Osteocyte (in vitro differentiated cells): ENCODE results near the gene WNT9B. TPM values are rescaled to one million over a fixed set of nuclear protein-coding genes. Genes with fewer than 3 reads are reported as not detected.

Source experiments
- DNase-seq: peaks from one replicate; pipeline ENCODE4 v3.0.0; 2021; ENCODE audit warnings: mixed read lengths; ENCODE audit not compliant: unreplicated experiment; ENCODE audit errors: extremely low spot score
- H3K27ac Mint-ChIP-seq: one replicate; pipeline ENCODE4 v1.8.0; 2021; ENCODE audit warnings: mild to moderate bottlenecking, mixed read lengths; ENCODE audit not compliant: unreplicated experiment
- H3K27me3 Mint-ChIP-seq: one replicate; pipeline ENCODE4 v1.8.0; 2021; ENCODE audit warnings: mixed read lengths; ENCODE audit not compliant: unreplicated experiment
- H3K36me3 Mint-ChIP-seq: one replicate; pipeline ENCODE4 v1.8.0; 2021; ENCODE audit warnings: mixed read lengths; ENCODE audit not compliant: unreplicated experiment
- H3K4me1 Mint-ChIP-seq: one replicate; pipeline ENCODE4 v1.8.0; 2021; ENCODE audit warnings: mixed read lengths; ENCODE audit not compliant: unreplicated experiment
- H3K4me3 Mint-ChIP-seq: one replicate; pipeline ENCODE4 v1.8.0; 2021; ENCODE audit warnings: mild to moderate bottlenecking, moderate library complexity, mixed read lengths; ENCODE audit not compliant: unreplicated experiment
- H3K9me3 Mint-ChIP-seq: one replicate; pipeline ENCODE4 v1.8.0; 2021; ENCODE audit warnings: mixed read lengths; ENCODE audit not compliant: unreplicated experiment
- total RNA-seq: library from RNA; stranded (reverse); gene quantifications from 2 replicates; pipeline ENCODE4 v1.2.1, GENCODE V29; 2021
- TF ChIP-seq, protein P1 (sequence below): fragments of 200-600 bp; sonication (generic); IDR thresholded peaks from 2 replicates; pipeline ENCODE4 v1.5.0; 2021; ENCODE audit warnings: antibody characterized with exemption, mild to moderate bottlenecking, moderate library complexity

The WNT9B gene
- total RNA-seq, 1 donor from 2014 or later: not detected

DNA sequence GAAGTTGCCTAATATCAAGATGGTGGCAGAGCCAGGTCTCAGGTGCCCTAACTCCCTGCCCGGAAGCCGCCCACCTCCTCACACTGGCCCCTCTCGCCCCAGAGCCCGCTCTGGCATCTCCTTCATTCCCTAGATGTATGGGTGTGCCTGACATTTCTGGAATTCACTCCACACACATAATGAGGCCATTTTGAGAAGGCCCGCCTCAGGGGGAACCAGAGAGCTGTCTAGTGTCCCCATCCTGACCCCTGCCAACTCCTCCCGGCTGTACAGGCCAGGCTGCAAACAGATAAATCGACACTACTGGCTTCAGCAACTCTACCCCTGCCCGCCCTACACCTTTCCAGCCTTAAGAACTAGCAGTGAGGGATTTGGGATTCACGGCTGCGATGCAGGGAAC lies 40.5 kb upstream of the WNT9B start:
- no peak overlapping the region for H3K4me3 Mint-ChIP-seq
- H3K36me3 Mint-ChIP-seq: no peaks in the 10 kb centered on the region
- no peaks in the 10 kb centered on the region for H3K9me3 Mint-ChIP-seq
- TF ChIP-seq, protein P1, sequence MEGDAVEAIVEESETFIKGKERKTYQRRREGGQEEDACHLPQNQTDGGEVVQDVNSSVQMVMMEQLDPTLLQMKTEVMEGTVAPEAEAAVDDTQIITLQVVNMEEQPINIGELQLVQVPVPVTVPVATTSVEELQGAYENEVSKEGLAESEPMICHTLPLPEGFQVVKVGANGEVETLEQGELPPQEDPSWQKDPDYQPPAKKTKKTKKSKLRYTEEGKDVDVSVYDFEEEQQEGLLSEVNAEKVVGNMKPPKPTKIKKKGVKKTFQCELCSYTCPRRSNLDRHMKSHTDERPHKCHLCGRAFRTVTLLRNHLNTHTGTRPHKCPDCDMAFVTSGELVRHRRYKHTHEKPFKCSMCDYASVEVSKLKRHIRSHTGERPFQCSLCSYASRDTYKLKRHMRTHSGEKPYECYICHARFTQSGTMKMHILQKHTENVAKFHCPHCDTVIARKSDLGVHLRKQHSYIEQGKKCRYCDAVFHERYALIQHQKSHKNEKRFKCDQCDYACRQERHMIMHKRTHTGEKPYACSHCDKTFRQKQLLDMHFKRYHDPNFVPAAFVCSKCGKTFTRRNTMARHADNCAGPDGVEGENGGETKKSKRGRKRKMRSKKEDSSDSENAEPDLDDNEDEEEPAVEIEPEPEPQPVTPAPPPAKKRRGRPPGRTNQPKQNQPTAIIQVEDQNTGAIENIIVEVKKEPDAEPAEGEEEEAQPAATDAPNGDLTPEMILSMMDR: no peak
- peaks cover 16% of the 10 kb centered on the region for H3K27me3 Mint-ChIP-seq
- H3K4me1 Mint-ChIP-seq: no peaks in the 10 kb centered on the region
- no peak for DNase-seq
- H3K27ac Mint-ChIP-seq: no peak overlapping the region

DNA sequence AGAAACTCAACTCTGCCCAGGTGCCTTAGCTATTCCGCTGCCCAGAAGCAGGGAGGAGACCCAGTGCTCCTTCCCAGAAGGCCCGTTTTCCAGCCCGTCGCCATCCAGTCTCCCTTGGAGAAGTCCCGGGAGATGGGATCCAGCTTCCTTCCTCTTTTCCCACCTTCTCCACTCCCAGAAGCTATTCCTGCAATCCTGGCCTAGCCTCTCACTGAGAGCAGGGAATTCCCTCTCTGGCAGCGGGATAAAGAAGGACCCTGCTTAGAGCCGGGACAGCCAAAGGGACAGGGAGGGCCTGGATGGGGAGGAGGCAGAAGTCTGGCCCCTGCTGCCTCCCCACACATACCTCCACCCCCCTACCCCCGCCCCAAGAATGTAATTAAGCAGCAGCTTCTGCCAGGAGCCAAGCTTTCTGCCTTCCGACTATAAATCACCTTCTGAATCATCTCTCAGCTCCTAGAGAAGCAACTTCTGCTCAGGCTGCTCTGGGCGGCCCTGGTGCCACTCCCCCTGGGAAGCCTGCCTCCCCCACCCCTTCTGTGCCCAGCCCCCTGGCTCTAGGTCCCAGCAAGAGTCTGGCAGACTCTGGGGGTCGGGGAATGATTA lies 39.3 kb upstream of the WNT9B start:
- H3K4me3 Mint-ChIP-seq: no peak overlapping the region
- TF ChIP-seq, protein P1: no peak
- no peaks in the 10 kb centered on the region for H3K4me1 Mint-ChIP-seq
- H3K27ac Mint-ChIP-seq: no peak overlapping the region
- no peaks in the 10 kb centered on the region for H3K36me3 Mint-ChIP-seq
- peaks cover 28% of the 10 kb centered on the region for H3K27me3 Mint-ChIP-seq
- H3K9me3 Mint-ChIP-seq: no peaks in the 10 kb centered on the region
- no peak for DNase-seq

DNA sequence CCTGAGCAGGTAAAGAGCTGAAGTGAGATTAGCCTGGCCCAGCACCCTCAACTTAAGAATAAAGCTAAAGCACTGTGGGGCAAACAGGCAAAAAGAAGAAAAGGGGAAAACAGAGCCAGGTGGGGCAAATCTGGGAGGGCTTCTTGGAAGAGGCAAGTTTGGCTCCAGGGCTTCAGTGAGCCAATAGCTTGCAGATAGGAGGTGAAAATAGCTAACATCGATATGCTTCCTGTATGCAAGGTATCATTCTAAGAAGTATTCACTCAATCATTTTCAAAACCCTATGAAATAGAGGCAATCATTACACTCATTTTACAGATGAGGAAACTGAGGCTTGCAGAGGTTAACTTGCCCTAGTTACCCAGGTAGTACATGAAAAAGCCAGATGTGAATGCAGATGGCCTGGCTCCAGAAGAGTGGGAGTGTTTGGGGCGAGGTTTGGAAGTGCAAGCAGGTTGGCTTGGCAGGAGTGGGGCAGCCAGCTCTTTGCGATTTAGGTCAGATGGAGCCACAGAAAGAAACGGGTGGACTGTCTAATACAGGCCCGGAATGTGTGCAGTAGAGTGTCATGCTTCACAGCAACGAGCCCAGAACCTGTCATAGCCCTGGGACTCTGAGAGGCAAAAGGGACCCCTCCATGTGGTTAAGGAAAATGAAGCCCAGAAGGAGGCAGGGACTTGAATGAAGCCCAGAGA lies 38.6 kb upstream of the WNT9B start:
- peaks cover 35% of the 10 kb centered on the region for H3K27me3 Mint-ChIP-seq
- no peaks in the 10 kb centered on the region for H3K36me3 Mint-ChIP-seq
- TF ChIP-seq, protein P1: no peak
- H3K27ac Mint-ChIP-seq: no peak overlapping the region
- no peak for DNase-seq
- H3K4me3 Mint-ChIP-seq: no peak overlapping the region
- H3K4me1 Mint-ChIP-seq: peaks cover 3% of the 10 kb centered on the region
- no peaks in the 10 kb centered on the region for H3K9me3 Mint-ChIP-seq

DNA sequence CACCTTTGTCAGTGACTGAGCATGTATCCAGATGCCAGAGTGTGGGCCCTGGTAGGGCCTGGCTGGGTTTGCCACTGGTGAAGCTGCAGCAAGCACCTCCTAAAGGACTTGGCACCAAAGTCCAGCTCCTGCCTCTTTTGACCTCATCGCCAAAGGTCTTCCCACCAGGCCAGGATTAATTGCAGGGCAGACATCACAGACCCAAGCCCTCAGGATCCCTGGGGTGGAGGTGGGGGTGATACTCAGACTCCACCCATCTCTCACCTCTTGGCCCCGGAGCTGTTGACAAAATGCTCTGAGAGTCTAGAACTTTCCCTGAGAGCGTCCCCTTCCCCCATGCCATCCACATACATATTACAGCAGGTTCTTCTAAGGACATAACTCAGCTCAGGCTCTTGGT lies 37.5 kb upstream of the WNT9B start:
- Mint-ChIP-seq H3K4me3 (no peak overlapping the region), H3K9me3 (no peaks in the 10 kb centered on the region), H3K27ac (no peak overlapping the region), H3K4me1 (peaks cover 9% of the 10 kb centered on the region), H3K36me3 (no peaks in the 10 kb centered on the region), H3K27me3 (peaks cover 38% of the 10 kb centered on the region)
- TF ChIP-seq, protein P1: no peak
- DNase-seq: no peak

DNA sequence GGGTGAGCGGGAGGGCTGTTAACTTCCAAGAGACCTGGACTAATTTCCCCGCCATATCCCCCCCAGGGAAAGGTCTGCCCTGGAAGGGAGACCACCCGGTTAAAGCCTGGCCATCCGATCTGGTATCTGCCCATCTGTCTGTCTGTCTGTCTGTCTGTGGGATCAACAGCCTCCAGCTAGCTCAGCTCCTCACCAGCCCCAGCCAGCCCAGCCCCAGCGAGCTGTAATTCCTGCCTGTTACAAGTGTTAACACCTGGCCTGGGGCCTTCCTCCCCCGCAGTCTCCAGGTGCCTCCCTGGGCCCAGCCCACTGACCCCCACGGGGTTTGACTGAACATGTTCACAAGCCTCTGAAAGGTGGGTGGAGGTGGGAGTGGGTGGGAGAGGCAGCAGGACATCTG lies 36.9 kb upstream of the WNT9B start:
- no peak overlapping the region for H3K4me3 Mint-ChIP-seq
- H3K27me3 Mint-ChIP-seq: peaks cover 43% of the 10 kb centered on the region
- no peak for DNase-seq
- H3K9me3 Mint-ChIP-seq: no peaks in the 10 kb centered on the region
- H3K36me3 Mint-ChIP-seq: no peaks in the 10 kb centered on the region
- TF ChIP-seq, protein P1: no peak
- H3K27ac Mint-ChIP-seq: no peak overlapping the region
- peaks cover 13% of the 10 kb centered on the region for H3K4me1 Mint-ChIP-seq
